HuH-7 (cell line): ENCODE results near the gene MYOZ1.
"Not testable (repeated sequence)": the region's sequence is repeated elsewhere in the genome, so short reads cannot be mapped to it uniquely, and the experiment has no call there.

Experiments
- DNase-seq: peaks from one replicate; pipeline ENCODE4 v3.0.0; 2011; ENCODE audit warnings: low spot score

Gene MYOZ1, protein sequence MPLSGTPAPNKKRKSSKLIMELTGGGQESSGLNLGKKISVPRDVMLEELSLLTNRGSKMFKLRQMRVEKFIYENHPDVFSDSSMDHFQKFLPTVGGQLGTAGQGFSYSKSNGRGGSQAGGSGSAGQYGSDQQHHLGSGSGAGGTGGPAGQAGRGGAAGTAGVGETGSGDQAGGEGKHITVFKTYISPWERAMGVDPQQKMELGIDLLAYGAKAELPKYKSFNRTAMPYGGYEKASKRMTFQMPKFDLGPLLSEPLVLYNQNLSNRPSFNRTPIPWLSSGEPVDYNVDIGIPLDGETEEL

DNA sequence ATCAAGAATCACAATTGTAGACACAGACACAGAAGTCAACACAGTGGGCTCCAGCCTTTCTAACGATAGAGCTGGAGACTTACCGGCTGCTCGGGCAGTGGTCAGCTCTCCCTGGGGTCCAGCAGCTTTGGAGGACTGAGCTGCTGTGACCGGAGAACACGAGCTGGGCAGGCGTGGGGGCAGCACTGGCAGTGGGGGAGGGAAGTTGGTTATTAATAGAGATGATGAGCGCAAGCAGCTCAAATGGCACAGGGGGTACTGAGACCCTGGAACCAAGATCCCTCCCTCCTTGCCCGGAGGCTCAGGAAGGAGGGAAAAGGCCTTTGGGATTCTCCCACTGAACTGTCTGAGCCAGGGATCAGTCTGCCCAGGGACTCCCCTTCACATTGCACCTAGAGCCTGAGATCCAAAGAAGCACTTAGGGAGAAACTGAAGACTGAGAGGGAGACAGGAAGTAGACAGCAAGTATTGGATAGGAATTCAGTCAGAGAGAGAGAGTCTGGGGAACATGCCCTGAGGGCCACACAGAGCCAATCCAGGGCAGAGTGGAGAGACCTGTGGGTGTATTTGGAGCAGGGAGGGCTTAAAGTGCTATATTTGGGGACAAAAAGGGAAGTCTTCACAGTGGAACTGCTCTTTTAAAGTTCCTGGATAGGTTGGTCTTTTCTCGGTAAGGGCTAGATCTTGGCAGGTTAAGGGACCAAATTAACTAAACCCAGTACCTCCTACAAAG, at the start of gene MYOZ1:
TSS of gene MYOZ1 (minus strand) at position 147 of the 733 bp plus-strand sequence. CDS start 1,457 bp downstream, outside the sequence.
- DNase-seq = no peak

DNA sequence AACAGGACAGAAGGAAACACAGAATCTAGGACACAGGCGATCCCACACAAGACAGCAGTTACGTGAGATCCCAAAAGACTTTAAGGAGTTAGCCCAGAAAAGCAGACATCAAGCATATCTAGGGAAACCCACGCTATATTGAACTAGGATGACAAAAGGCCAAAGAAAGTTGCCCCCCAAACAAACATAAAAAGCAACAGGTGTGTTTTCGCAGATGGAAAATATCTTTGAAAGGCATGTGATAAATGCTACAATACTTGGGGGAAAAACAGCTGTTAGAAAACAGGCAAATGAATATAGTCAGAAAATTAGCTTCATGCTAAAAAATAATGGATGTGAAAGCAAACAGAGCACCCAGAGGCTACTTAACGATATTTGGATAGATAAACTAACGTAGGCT, 49.5 kb upstream of the MYOZ1 start:
- not testable (repeated sequence) for DNase-seq

DNA sequence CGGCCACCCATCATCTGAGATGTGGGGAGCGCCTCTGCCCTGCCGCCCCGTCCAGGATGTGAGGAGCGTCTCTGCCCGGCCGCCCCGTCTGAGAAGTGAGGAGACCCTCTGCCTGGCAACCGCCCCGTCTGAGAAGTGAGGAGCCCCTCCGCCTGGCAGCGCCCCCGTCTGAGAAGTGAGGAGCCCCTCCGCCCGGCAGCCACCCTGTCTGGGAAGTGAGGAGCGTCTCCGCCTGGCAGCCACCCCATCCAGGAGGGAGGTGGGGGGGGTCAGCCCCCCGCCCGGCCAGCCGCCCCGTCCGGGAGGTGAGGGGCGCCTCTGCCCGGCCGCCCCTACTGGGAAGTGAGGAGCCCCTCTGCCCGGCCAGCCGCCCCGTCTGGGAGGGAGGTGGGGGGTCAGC, 48.3 kb upstream of the MYOZ1 start:
- DNase-seq = not testable (repeated sequence)

DNA sequence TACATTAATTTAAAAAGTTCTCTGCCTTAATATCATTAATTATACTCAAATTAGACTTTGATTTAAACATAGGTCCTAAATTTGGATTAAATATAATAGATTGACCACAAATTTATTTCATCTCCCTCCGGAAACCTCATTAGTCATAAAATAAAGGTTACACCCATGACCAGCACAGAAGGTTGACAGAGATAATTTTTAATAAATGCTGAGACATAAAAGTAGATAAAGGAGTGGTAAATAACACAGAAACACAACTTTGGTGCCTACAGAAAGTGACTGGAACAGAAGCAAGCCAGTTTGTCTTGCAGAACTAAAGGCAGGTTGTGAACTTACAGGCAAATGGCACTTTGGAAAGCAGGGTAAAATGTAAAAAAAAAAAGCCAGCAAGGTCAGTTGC, 46.4 kb upstream of the MYOZ1 start:
- not testable (repeated sequence) for DNase-seq

DNA sequence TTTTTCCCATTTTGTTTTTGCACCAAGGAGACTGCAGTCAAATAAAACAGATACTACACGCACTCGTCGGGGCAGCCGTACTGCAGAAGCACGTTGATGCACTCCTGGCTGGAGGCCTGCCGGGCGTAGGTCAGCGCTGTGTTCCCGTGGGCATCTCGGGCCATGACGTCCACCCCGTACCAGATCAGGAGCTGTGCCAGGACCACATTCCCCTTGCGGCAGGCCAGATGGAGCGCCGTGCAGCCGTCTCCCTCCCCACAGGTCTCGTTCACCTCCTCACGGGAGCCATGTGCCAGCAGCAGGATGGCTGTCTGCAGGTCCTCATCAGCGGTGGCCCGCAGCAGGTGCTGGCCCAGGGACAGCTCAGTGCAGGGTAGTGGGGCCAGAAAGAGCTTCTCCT, 33.3 kb upstream of the MYOZ1 start:
- DNase-seq = not testable (repeated sequence)

DNA sequence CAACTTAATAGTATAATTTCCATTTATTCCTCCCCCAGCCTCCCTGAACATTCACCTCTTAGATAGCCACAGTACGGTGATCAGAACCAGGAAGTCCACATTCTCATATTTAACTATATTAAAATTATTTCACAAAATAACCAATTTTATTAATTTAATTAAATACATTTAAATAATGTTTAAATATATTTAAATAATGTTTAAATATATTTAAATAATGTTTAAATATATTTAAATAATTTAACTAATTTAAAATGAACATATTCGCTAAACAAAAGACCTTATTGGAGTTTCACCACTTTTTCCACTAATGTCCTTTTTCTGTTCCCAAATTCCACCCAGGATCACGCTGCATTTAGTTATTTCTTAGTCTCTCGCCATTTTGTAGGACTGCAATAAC, 27.1 kb upstream of the MYOZ1 start:
- DNase-seq = not testable (repeated sequence)

DNA sequence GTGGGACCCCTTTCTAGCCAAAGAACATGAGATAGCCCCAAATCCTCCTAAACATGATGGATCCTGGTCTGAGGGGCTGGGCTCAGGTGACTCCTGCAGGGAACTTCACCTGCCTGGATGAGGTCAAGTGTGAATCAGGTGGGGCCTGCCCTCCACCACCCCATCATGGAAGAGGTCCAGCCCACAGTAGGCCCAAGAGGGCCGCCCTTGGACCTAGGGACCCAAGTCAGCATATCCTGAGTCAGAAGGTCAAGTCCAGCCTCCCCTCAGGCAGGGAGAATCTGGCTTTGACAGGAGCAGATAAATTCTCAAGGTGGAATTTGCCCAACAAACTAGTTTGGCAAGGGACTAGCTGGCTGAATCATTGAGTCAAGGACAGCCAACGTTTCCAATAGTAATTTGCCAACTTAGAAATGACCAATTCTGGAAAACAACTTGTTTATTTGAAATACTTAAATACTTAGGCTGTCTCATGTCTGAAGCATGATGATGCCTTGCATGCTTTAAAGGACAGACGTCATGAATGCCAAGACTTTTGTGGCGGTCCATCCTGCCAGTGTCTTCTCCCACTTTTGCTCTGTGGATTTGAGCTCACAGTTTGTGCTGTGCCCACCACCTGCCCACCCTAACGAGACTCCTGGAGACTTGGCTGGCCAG, 25.0 kb upstream of the MYOZ1 start:
- DNase-seq = not testable (repeated sequence)

DNA sequence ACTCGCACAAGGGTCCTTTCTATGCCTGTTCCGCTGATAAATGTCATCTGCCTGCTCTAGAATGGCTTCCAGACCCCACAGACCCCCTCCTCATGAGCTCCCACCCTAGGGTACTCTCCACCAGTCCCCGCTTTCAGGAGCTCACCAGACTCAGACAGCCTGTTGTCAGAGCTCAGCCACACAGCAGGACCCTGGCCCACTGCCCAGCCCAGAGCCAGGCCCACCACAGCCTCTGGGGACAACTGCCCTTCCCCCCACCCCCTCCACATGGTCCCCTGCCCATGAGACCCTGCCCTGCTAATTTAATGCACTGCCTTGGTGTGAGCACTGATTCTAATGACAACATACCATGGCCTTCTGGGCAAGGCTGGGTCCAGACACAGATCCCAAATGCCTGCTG, 24.3 kb upstream of the MYOZ1 start:
- not testable (repeated sequence) for DNase-seq

DNA sequence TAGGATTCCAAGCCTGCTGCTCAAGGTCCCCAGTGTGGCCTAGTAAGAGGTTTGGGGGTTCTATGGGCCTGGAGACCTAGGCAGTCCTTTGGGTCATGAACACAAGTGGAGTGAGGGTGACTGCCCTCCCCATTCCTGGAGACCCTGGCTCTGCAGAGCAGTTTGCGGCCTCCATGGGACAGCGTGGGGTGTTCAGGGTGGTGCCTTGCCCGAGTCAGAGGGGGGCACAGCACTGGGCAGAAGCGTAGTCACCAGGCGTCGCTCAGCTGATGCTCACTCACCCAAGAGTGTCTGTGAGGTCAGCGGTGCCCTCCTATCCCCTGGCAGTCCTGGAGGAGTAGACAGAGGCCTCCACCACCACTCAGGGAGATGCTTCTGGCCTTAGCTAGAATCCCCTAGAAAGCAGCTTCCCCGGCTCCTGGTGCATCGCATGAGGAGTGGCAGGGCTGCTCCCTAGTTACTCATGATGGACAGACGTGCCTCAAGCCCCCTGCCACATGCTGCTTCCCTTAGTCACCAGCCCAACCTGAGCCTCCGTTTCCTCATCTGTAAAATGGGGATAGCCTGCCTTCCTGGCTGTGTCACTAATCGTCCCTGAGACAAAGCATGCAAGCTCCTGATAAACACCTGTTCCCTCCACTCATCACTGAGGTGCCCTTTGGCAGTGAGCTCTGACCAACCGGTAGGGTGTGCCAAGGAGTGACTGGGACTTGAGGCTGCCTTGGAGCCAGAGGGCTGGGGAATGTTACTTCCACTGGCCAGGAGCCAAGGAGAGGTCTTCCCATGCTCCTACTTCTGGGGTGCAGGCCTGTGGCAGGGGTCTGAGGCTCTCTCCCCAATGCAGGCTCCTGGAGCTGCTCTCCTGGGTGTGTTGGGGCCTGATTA, 23.1 kb upstream of the MYOZ1 start:
- DNase-seq = not testable (repeated sequence)

DNA sequence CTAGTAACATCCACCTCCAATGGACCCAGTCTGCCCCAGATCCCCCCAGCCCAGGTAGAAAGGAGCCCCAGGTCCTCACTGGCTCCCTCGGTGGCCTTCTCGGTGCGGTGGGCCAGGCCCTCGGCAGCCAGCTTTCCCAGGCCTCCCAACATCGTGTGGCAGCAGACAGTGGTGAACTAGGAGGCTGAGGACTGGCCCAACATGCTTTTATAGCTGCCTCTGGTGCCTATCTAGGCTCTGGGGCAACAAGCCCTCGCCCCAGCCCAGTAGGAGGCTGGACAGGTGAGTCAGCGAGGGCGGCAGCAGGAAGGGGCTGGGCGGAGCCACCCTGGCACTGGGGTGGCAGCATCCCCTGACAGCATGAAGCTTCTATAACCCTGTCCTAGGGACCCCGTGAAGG, 22.3 kb upstream of the MYOZ1 start:
- not testable (repeated sequence) for DNase-seq

DNA sequence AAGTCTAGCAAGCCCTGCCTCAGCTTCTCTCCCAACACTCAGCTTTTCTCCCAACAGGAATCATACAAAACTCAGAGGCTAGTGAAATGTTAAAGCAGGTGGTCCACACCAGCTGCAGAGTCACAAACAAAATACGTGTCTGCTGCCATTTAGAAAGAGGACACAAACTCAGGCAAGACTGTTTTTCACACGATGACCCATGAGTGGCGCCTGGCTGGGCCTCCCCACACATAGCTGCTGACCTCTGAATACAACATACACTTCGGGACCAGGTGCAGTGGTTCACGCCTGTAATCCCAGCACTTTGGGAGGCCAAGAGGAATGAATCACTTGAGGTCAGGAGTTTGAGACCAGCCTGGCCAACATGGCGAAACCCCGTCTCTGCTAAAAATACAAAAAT, 21.4 kb upstream of the MYOZ1 start:
- DNase-seq = not testable (repeated sequence)

DNA sequence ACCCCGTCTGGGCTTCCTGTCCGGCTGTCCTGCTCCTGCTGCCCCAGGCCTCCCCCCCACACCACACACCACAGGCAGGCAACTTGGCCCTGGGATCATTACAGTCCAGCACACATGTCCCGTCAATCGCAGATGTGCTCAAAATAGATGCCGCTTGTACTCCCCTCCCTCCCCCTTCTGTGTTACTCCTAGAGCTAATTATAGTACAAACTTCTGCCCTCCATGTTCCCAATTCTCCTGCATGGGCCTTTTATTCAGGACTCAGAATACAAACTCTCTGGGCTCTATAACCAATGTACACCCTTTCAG, 14.7 kb upstream of the MYOZ1 start, which contains the start of gene SYNPO2L:
TSS of gene SYNPO2L (minus strand) at position 40 of the 309 bp plus-strand sequence. CDS start 107 bp downstream, outside the sequence.
- no peak for DNase-seq

DNA sequence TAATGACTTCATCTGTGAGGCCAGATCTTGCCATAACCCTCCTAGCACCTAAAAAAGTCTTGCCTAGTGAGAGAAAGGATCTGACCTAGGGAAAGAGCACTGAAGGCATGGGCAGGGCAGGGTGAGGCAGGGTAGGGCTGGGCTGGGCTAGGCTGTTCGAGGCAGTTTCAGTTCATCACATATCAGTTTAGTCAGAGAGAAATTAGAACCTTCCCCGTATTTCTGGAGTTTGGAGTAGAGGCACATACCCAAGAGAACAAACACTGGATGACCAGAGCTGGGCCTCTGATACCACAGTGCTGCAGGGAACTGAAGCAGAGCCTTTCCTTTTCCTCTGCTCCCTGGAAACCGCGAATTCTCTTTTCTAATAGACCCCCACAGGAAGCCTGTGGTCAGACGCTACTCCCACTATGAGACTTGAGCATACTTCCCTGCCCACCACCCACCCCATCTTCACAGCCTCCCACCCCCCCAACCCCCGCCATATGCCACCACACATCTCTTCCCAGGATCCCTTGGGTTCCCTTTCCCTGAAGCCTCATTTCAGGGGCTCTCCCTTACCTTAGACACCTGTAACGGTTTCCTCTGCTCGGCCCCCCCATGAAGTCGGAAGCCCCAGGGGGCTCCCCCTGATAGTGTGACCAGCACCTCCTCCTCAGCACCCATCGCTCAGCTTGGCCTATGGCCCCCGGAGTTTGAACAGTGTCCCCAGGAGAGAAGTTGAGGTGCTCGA, 14.1 kb upstream of the MYOZ1 start:
- DNase-seq = no peak

DNA sequence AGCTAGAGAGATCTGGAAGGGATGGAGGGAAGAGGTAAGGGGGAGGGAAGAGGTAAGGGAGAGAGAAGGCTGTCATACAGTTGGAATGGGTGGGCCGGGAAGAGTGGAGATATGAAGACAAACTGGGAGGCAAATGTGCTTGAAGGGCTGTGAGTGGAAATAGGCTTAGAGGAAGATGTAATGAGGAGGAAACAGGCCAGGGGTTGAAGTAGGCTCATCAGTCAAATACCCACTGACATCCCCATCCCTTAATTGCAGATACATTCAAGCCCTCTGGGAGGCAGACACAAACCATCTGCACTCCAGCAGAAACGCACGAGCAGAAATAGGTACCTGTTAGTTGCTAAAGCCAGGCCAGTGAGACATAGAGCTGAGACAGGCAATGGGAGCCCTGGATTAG, 12.4 kb upstream of the MYOZ1 start:
- peak; percentile 63 for DNase-seq

DNA sequence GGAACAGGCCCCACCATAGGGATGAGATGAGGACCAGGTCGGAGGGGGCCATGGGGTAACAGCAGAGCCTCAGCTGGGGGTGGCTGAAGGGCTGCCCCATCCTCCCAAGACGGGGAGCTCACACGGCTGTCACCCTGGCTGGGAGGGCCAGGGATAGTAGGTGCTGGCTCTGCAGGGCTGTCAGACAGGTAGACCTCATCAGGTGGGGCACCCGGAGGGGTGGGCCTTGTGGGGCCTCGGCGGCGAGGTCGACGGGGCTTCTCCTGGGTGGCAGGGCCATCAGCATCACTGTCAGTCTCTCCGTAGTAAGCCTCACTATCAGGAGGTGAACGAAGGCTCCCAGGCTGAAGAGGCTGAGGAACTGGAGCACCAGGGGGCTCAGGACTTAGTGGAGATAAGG, 11.9 kb upstream of the MYOZ1 start:
- no peak for DNase-seq

DNA sequence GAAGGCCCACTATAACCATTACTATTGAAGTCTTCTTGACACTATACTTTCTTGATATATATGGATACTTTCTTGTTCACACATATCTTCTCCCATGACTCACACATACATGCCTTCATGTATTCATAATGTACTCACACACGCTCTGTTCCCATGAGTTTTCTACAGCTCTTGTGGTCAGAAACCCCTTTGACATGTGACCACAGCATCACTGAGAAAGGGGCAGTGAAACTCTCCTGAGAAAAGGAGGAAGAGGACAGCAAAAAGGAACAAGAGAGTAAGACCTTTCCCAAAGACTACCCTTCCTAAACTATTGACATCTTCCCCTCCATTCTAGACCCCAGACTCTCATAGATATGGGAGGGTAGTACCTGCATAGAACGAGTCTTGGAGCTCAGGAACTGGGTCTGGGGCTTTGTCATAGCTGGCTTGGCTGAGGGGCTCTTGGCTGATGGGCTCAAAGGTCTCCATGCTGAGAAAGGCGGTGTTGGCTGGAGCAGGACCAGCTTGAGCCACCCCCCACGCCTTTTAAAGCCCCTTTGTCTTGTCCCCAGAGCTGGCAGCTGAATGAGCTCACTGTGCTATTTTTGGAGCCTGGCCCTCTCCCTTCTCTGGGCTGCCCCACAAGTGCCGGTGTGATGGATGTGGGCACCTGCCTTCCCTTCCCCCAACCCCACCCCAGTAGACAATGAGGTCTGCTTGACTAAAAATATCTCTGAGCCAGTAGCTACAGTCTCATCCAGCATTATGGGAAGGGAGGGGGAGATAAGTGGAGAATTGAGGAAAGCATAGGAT, 9.5 kb upstream of the MYOZ1 start:
- DNase-seq = no peak

DNA sequence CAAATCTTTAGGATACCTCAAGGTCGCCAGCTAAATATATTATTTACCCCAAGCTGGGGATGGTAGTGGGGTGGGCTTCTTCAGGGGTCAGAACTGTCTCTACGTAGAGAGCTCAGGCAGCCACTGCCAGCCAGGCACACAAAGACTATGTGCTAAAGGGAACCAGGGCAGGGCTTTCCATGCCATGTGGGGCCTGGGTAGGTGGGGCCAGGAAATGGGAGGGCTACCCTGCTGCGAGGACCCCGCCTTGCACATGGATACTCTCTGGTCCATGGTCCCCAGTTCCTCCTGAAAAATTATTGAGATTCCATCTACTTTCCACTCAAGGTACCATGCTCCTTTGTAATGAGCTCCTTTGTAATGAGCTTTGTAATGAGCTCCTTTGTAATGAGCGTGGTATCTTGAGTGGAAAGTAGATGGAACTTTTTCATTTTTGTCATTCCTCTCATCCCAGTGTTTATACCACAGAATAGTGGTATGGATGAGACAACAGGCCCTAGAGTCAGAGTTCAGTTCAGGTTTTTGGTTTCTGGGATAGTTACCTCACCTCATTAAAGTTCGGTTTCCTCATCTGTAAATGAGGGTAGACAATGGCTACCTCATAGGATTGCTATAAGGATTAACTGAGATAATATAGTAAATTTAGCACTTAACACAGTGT, 8.7 kb upstream of the MYOZ1 start:
- DNase-seq = no peak

DNA sequence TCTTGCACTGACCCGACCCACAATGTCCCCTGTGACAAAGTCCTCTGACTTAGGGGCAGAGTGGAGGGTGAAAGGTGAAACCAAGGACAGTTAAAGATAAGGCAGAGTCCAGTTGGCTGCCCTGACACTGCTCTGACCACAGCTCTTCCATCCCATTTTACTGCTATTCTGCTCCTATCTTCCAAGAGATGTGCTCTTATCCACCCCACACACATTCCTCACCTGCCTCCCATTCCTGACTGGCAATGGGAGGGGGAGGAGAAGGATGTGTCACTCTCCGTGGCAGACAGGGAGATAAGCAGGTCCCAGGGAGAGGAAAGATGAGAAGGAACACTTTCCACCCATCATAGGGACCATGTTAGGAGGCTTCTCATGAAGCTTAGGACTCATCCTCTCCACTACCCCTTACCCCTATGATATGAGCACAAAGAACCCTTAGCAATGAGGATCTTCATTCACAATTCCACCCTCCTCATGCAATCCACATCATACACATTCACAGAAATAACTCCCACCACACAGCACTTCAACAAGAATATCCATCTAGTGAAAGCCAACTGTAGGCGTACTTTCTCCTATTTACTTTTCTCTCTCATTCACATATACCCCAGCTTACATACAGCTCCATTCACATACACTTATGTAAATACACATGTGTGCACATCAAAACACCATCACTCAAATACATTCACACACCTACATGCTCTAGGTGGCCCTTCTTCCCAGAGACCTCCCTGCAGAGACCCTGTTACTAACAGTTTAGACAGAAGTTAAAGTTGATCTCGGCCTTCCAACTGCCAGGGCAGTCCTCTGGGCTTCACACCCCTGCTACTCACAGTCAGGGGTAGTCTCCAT, 7.9 kb upstream of the MYOZ1 start:
- DNase-seq = peak; percentile 26
